DMS114 treated with DMSO at 0.1 percent for 48 hours (cell line): ENCODE measurements around the gene DUSP22.

ENCODE experiments used
- DNase-seq: peaks from one replicate; lab custom pipeline; 2025; ENCODE audit not compliant: unreplicated experiment; lab: John Stamatoyannopoulos, UW

DUSP22 gene

DNA sequence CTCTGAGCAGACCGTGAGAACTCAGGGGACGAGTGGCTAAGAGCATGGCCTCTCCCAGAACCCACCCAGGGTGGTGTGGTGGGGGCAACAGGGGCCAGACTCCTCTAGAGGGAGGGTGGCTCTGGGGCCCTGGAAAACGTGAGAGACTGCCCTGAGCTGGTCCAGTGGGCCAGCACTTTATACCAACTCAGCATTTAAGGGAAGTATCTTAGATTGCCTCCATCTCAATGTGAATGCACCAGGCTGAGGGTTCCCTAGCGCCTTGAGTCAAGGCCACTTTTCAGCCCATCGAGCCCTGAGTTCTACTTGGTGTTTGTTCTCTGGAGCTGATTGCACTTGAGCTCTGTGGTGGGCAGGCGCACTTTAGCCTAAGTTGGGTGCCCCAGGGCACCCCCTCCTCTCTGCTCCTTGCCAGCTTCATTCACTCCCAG is 57.2 kb downstream of the DUSP22 start:
- no peak for DNase-seq

DNA sequence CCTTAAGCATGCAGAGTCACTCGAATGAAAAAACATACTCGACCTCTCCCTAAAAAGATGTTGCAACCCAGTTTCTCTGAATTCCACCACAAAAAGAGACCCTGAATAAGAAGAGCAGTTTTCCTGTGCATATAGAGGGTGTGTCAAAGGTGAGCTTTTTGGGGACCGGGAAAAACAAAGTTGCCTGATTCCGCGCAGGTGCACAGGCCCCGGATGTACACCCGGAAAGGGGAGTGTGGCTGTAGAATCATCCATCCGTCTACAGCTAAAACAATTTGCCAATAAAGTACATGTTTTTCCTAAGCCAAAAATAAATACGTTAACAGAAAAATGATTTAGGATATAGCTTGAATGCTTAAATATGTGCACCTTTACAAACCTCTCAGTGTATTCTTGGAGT is 58.1 kb downstream of the DUSP22 start:
- DNase-seq: no peak

DNA sequence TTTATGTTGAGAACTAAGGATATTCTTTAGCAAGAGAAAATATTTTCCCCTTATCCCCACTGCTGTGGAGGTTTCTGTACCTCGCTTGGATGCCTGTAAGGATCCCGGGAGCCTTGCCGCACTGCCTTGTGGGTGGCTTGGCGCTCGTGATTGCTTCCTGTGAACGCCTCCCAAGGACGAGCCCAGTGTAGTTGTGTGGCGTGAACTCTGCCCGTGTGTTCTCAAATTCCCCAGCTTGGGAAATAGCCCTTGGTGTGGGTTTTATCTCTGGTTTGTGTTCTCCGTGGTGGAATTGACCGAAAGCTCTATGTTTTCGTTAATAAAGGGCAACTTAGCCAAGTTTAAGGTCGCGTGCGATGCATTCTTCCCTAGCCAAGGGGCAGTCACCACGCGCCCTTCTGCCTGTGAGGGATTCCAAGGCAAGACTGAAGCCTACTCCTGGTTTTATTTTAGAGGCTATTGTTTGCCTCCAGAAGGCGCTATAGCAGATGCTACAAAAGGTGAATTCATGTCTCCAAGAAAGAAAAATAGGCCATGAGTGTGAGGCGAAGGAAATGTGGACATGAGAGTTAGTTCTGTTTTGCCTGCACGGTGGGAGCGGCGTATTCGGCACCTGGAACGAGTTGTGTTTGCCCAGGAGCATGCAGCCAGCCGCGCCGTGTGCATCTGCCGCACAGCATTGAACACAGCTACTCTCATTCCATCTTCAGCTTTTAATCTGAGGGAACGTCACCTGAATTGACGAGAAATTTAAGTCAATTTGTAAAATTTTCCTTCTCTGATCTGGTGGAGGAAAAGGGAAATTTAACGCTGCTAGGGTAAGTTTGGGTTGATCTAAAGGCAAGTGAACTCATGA is 59.0 kb downstream of the DUSP22 start:
- DNase-seq: no peak

DNA sequence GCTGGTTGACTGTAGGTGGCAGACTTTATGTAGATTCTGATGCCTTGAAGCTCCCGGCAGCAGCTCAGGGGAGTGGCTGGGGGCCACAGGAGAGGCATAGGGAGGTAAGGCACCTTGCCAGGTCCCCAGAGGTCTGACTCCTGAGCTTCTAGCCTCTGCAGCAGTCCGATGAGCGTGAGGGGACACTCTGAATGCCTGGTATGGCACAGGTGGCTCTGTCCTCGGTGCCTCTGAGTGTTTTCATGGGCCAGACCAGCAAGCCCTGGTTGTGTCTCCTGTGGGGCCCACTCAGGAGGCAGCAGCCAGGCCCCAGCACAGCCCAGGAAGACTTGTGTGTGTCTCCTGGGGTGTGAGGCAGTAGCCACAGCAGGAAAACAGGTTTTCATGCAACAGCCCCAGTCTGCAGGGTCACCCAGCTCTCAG is 59.6 kb downstream of the DUSP22 start:
- no peak for DNase-seq

DNA sequence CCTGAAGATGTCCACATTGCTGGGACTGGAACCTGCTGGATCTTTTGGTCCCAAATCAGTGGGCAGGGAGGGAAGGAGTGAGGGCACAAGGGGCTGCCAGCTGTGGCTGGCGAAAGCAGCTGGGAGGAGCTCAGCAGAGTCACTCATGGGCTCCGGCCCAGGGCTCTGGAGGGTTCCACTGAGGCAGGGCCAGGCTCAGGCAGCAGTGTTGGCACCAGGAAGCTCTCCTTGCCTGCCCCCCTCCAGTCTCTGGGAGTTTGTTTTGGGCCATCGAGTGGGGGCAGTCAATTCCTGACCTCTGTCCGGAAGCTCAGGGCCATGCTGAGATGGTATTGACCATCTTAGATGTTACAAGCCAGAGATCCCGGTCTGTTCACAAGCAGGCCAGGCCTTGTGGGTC is 60.2 kb downstream of the DUSP22 start:
- no peak for DNase-seq

DNA sequence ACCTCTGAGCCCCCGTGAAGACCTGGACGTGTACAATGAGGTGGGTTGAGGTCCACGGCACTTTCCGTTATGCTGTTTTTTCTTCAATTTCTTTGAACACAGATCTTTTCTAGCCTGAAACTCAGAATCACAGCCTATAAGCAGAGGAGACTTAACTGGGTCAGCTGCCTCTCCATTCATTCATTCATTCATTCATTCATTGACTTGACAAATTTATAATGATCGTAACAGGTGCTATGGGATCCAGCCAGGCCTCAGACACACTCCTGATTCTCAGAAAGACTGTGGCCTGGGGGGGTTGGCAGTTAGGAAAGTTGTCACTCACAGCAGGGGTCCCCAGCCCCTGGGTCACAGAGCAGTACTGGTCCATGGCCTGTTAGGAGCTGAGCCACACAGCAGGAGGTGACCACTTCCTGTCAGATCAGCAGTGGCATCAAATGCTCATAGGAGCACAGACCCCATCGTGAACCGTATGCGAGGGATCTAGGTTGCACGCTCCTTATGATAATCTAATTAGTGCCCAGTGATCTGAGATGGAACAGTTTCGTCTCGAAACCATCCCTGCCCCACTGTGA is 60.7 kb downstream of the DUSP22 start:
- DNase-seq: no peak

DNA sequence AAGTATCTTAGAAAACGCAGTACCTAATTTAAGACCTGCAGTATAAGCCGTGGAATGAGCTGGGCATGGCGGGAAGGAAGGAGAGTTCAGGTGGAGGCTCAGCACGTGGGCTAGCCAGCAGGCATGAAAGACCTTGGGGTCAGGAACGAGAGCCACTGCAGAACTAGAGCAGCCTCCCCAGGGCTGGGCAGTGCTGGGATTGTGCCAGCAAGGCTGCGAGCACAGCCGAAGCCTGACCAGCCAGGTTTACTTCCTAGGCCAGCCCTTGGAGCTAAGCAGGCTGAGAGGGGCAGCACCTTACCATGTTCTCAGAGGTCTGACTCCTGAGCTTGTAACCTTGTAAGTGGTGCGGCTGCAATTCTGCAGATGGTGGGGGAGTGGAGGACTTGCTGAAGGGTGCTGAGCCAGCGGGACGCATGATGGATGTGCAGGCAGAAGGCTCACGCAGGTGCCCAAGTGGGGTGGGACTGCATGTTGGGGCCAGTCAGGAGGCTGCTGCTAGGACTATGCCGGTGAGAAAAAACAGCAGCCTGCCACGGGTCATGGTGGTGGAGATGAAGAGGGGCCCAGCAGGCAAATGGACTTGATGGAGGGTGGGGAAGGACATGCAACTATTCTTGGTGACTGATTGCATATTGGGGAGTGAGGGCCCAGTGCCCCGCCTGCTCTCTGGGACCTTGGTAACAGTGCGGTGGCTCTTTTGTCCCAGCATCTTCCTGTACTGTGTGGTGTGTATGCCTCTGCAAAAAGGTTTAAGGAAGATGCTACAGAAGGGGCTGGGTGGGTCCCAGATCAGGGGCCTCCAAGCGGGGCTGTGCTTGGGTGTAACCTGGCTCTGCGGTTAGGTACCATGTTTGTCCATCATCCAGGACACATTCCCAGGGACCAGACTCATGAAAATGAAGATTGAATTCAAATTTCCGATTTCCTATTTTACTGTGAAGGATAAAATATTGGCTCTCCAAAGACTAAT is 61.6 kb downstream of the DUSP22 start:
- DNase-seq: no peak

DNA sequence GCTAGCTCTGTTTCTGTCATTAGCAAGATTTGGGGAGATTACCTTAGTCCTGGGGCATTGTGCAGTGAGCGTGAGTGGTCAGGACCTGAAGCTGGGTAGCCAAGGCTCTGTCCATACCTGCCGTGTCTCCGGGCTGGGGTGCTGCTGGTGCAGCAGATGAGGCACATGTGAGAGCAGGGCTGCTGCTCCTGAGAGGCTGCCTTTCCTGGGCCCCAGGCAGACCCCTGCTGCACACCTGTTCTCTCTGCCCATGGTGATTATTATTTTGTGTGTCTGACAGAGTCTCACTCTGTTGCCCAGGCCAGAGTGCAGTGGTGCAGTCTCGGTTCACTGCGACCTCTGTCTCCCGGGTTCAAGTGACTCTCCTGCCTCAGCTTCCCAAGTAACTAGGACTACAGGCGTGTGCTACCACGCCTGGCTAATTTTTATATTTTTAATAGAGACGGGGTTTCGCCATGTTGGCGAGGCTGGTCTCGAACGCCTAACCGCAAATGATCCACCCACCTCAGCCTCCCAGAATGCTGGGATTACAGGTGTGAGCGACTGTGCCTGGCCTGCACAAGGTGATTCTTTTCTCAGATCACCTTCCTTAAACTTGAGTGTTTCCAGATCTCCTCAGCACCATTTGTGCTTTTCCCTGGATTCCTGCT is 62.5 kb downstream of the DUSP22 start:
- DNase-seq: no peak

DNA sequence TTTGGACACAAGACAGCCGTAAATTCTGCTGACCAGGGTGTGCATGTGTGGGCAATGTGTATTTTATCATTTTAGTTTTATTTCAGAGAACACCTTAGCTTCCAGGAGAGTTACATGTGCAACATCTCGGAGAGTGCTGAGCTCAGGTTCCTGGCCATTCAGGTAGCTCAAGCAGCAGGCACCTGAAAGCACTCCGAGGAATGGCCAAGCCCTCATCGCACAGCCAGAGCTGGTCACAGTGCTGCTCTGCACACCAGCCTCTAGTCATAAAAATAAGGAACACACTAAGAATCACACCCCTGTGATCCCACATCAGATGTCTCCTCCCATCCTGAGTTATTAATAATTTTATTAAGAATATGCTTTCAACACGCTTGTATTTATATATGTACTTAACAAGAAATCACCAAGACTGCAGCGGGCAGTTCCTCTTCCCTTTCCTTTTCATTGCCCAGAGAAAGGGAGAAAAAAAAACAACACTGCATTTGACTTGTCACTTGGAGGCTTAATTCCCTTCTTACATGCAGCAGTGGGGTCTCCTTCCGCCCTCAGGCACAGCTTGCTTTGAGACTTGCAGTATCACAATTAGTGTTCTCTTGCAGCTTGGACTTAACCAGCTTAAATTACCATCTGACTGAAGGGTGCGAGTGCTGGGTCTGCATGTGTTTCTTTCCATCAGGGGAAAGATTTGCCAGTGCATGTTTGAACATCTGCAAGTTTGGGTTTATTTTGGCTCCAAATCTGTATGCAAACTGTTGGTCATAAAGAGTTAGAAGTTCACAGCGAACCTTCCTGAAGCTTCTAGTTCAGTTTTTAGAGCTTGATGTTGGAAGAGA is 63.3 kb downstream of the DUSP22 start:
- no peak for DNase-seq

DNA sequence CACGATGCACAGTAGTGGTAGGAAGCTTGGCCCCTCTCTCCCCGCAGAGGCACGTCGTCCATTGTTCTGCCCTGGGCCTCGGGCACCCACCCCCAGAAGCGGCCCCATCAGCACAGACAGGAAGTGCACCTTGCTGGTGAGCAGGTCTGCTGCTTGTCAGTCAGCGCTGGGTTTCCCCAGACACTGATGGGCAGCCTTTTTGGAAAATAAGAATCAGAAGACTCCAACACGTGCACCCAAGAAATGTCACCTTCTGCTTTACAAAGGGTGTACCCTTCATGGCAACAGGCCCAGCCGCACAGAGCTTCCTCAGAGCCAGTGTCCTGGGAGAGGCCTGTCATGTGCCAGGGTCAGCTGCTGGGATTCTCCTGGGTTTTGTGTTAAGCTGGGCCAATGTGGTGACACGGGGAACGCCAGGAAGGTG is 64.6 kb downstream of the DUSP22 start:
- DNase-seq: no peak

DNA sequence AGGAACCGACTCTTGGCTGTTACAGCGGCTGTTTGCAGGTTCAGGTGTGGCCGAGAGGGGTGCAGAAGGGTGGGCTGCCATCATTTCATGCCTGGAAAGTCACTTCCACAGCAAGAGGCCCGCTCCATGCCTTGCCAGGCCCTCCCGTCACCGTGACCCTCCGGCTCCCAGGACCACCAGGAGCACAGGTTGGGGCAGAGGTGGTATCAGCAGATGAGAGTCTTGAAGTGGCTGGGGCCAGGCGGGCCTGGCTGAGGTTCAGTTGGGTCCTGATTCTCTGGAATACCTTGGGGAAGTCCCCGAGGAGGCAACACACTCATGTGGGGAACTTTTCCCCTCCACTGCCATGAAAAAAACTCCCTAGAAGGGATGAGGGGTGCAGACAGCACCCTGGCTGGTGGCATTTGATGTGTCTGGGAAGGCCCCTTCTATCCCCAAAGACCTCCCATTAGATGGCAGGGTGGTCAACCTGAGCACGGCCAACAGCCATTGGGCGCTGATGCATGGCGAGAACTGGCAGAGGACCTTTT is 65.0 kb downstream of the DUSP22 start:
- no peak for DNase-seq

DNA sequence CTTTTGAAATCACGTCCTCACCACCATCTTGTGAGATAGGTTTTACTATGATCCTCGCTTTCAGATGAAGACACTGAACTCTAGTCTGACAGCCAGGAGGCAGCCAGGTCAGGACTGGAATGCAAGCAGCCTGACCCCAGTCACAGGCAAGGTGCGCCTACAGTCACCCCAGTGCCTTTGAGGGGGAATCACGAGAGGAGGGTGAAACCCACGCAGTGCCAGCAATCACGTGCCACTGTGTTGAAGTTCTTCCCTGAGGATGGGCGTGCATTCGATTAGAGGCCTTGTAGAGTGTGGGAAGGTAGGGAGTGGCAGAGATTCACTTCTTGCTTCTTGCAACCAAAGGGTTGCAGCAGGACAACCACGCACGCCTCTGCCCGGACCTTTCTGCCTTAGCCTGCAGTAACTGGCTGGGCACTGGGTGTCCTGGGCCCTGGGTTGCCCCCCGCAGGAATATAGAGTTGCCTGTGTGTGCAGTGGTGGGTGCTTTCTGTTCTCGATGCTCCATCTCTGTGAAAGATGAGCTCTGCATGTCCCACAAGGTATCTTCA is 65.6 kb downstream of the DUSP22 start:
- DNase-seq: no peak

DNA sequence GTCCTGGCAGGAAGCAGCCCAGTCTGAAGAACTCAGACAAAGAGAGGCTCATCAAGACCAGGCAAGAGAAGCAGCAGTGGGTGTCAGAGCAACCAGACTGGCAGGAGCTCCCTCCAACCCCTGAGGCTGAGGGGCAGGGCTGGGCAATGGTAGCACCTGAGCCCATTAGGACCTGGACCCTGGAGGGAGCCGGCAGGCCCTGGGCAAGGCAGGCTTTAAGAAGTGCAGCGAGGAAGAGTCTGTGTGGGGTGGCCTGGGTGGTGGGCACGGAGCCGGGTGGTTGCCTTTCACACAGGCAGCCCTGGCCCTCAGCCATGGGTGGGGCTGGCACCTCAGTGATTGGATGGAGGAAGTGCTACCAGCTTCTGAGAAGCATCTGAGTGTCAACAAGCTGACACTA is 66.1 kb downstream of the DUSP22 start:
- no peak for DNase-seq

DNA sequence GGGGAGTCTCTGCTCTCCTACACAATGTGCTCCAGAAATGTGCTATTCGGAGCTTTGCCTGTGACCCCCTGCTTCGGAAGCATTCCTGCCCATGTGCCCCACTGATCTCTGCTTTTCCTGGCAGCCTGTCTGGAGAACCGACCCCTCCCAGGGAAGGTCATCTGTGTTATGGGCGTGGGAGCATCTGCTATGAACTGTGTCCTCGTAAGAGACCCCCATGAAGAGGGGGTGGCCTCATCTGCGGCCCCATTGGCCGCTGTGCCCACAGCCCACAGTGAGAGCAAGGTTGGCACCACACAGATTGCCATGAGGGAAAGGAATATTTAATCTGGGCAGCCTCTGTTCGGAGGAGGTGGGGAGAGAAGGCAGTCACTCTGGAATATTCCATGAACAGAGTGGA is 66.6 kb downstream of the DUSP22 start:
- DNase-seq: no peak

DNA sequence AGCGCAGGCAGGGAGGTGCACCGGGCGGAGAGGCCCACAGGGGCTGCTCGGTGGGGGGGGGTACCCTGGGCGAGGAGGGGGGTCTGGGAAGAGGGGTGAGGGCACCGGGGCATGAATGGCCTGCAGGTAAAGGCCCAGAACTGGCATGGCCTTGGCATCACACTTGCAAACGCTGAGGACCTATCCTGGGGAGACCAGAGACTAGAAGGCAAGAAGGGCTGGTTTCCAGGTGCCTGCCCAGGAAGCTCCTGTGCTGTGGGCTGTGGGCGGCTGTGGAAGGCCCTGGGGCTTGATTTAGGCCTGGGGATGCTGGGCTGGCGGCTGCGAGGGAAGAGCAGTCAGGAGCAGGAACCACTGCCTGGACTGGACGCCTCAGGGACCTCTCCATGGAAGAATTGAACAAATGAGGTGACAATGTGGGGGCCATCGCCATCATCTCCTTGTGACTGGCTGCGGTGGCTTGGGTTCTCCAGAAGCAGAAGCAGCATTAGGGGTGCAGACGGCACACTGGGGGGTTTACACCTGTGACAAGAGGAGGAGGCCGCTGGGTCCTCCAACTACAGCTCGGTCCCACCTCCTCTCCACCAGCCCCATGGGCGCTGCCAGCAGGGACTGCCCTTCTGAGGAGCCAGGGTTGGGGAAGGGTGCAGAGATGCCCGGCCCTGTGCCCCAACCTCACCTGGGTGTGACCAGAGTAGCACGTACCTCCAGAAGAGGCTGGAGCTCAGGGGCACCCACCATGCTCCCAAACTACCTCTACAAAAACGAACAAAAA is 67.2 kb downstream of the DUSP22 start:
- DNase-seq: no peak

DNA sequence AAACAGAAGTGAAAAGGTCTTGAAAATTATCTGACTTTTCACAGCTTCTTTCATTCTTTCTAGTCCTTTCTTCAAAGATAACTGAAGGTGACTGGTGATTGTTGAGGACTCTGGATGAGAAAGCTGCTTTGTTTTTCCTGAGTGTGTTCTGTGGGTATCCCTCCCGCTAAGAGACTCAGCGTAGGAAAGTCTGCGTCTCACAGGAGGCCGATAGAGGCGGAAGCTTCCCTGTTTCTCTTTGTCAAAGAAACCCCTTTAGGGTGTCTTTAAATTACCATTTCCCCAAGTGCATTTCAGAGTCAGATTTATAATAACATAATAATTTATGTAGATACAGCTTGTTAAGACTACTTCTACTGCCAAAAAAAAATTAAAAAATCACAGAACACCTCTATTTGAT is 68.1 kb downstream of the DUSP22 start:
- DNase-seq: no peak

DNA sequence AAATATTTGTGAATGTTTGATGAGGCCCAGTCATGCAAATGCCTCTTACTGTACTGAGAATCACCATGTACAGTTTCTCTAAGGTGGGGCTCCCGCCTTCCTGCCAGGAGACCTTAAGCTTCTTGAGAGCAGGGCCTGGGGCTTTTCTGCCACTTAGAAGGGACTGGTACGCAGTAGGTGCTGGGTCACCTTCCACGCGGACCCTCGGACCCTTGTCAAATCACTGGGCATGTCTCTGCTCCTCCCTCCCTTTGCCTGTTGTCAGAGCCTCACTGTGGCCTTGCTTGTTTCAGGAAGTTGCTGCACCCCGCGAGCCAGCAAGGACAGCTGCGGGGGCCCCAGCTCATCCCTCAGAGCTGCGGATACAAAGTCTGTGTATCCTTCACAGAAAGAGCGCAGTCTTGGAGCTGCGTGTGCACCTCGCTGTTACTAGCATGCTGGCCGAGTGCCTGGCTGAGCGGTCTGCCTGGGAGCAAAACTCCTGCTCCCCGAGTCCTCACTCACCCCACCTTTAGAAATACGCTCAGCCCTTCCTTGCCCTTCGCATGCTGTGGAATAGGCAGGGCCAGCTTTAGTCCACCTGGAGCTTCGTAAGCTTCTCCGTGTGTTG is 68.6 kb downstream of the DUSP22 start:
- no peak for DNase-seq

DNA sequence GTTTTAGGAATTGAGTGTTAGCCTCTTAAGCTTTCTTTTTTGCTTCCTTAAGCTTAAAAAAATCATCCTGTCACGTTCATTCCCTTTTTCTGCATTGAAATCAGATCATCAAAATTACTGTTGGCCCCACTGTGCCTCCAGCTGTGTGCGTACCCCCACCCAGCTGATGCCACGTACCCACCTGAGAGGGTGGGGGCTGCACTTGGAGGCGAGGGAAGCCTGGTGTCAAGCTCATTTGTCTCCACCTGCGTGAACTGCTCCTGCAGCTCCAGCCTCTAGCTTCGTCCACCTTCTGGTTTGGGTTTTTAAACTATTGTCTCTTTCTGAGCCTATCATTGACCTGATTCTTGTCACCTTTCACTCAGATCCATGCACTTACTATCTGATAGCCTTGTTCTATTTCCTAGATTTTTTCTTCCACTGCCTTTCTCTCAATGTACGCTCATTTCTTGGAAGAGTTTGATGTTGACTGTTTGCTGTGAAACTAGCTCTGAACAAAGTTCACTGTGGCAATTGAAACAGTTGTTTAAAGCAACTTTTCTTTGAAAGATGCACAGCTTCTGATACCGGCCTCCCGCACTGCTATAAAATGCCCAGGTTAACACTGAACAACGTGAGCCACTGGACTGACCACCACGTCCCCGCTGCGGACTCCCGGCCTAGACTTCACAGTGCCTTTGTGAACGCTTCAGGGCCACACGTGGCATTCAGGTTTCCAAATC is 69.3 kb downstream of the DUSP22 start:
- no peak for DNase-seq
